Activated CD8-positive, alpha-beta T cell treated with anti-CD3 and anti-CD28 coated beads for 36 hours (primary cell): ENCODE results near the gene CTTNBP2NL. TPM values are rescaled to one million over a fixed set of nuclear protein-coding genes. Genes with fewer than 3 reads are reported as not detected.
"Not testable (repeated sequence)": the region's sequence is repeated elsewhere in the genome, so short reads cannot be mapped to it uniquely, and the experiment has no call there.

ENCODE experiments used
- ATAC-seq: fragments of 200-7000 bp; cut with Tn5 transposase; one replicate; pipeline ENCODE4 v1.10.0; 2021; ENCODE audit warnings: mild to moderate bottlenecking, moderate library complexity
- CTCF ChIA-PET: fragments of 350-600 bp; sonication (Branson Sonifier 250); formaldehyde crosslinking; loops from one replicate; lab custom pipeline; 2021; ENCODE audit warnings: antibody characterized with exemption; lab: Charles Lee
- POLR2A ChIA-PET: fragments of 350-600 bp; sonication (Branson Sonifier 250); formaldehyde crosslinking; loops from one replicate; lab custom pipeline; 2021; ENCODE audit warnings: antibody characterized with exemption; lab: Charles Lee
- DNase-seq: peaks from one replicate; pipeline ENCODE4 v3.0.0-alpha.2; 2020
- H3K27ac Mint-ChIP-seq: one replicate; pipeline ENCODE4 v1.8.0; 2021; ENCODE audit warnings: mild to moderate bottlenecking, mixed read lengths
- H3K27me3 Mint-ChIP-seq: one replicate; pipeline ENCODE4 v1.8.0; 2021; ENCODE audit warnings: mixed read lengths
- H3K36me3 Mint-ChIP-seq: one replicate; pipeline ENCODE4 v1.8.0; 2021; ENCODE audit warnings: low read depth, mixed read lengths
- H3K4me1 Mint-ChIP-seq: one replicate; pipeline ENCODE4 v1.8.0; 2021; ENCODE audit warnings: low read depth, mixed read lengths
- H3K4me3 Mint-ChIP-seq: one replicate; pipeline ENCODE4 v1.8.0; 2021; ENCODE audit warnings: mild to moderate bottlenecking, moderate library complexity, mixed read lengths
- H3K9me3 Mint-ChIP-seq: one replicate; pipeline ENCODE4 v1.8.0; 2021; ENCODE audit warnings: mixed read lengths
- intact Hi-C: fragments of 100-400 bp; cut with micrococcal nuclease; formaldehyde crosslinking; loops from one replicate; pipeline ENCODE4 v1.10.0; 2022
- total RNA-seq, 2 experiments: library from RNA; stranded (reverse); gene quantifications; one replicate each; pipeline ENCODE4 v1.2.3, GENCODE V29; 2021
- TF ChIP-seq, protein P1 (sequence below): fragments of 200-600 bp; IDR thresholded peaks from one replicate; pipeline ENCODE4 v1.8.0; 2022; ENCODE audit warnings: antibody characterized with exemption, mild to moderate bottlenecking

The CTTNBP2NL gene
- total RNA-seq, 2 experiments from 2014 or later = 1.1 to 1.7 TPM

- Mint-ChIP-seq H3K27ac (no peak overlapping the region), H3K4me3 (no peak overlapping the region), H3K36me3 (no peaks in the 10 kb centered on the region), H3K4me1 (no peaks in the 10 kb centered on the region), H3K9me3 (no peaks in the 10 kb centered on the region), H3K27me3 (no peaks in the 10 kb centered on the region)
- ChIA-PET CTCF (interaction anchor here (1.7 kb wide), 1 partner anchor 15 kb away, joined by 10 read pairs; no protein-coding TSS in a partner anchor), POLR2A (interaction anchor here (0.6 kb wide), 1 partner anchor 503 kb away, joined by 3 read pairs; no protein-coding TSS in a partner anchor)
- ATAC-seq (no peak), DNase-seq (no peak)
- intact Hi-C loops = no loop called here
- TF ChIP-seq, protein P1, sequence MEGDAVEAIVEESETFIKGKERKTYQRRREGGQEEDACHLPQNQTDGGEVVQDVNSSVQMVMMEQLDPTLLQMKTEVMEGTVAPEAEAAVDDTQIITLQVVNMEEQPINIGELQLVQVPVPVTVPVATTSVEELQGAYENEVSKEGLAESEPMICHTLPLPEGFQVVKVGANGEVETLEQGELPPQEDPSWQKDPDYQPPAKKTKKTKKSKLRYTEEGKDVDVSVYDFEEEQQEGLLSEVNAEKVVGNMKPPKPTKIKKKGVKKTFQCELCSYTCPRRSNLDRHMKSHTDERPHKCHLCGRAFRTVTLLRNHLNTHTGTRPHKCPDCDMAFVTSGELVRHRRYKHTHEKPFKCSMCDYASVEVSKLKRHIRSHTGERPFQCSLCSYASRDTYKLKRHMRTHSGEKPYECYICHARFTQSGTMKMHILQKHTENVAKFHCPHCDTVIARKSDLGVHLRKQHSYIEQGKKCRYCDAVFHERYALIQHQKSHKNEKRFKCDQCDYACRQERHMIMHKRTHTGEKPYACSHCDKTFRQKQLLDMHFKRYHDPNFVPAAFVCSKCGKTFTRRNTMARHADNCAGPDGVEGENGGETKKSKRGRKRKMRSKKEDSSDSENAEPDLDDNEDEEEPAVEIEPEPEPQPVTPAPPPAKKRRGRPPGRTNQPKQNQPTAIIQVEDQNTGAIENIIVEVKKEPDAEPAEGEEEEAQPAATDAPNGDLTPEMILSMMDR = no peak
These were observed 54.8 kb downstream of the CTTNBP2NL start for GRCh38 chr1:112450773-112451172.

DNA sequence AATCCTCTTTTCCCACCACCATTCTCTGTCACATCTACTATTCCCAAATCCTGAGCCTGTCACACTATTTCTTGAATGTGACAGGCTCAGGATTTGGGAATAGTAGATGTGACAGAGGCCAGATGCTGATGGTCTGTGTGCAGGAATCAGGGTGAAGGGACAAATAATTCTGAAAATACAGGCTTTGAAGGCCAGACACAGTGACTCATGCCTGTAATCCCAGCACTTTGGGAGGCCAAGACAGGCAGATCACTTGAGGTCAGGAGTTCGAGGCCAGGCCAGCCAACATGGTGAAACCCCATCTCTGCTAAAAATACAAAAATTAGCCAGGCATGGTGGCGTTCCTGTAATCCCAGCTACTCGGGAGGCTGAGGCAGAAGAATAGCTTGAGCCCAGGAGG is 55.3 kb downstream of the CTTNBP2NL start:
- CTCF ChIA-PET, H3K36me3 Mint-ChIP-seq, H3K9me3 Mint-ChIP-seq, H3K27ac Mint-ChIP-seq, intact Hi-C loops, H3K27me3 Mint-ChIP-seq, ATAC-seq, H3K4me1 Mint-ChIP-seq, H3K4me3 Mint-ChIP-seq, DNase-seq: not testable (repeated sequence)
- POLR2A ChIA-PET = interaction anchor here (0.6 kb wide), 1 partner anchor 503 kb away, joined by 3 read pairs; no protein-coding TSS in a partner anchor

GRCh38 chr1:112453876-112454275 is 57.9 kb downstream of the CTTNBP2NL start:
- DNase-seq (no peak), ATAC-seq (no peak)
- Mint-ChIP-seq H3K36me3 (no peaks in the 10 kb centered on the region), H3K4me1 (no peaks in the 10 kb centered on the region), H3K27me3 (no peaks in the 10 kb centered on the region), H3K4me3 (no peak overlapping the region), H3K9me3 (no peaks in the 10 kb centered on the region), H3K27ac (no peak overlapping the region)
- CTCF ChIA-PET = interaction anchor here (1.4 kb wide), 1 partner anchor 12 kb away, joined by 8 read pairs; no protein-coding TSS in a partner anchor
- POLR2A ChIA-PET = no interaction called here
- intact Hi-C loops = no loop called here
- TF ChIP-seq, protein P1 = no peak

- POLR2A ChIA-PET = no interaction called here
- H3K36me3 Mint-ChIP-seq = no peaks in the 10 kb centered on the region
- H3K27ac Mint-ChIP-seq = no peak overlapping the region
- CTCF ChIA-PET = interaction anchor here (1.4 kb wide), 1 partner anchor 12 kb away, joined by 8 read pairs; no protein-coding TSS in a partner anchor
- intact Hi-C loops = no loop called here
- DNase-seq (no peak), ATAC-seq (no peak)
- no peaks in the 10 kb centered on the region for H3K9me3 Mint-ChIP-seq
- TF ChIP-seq, protein P1 = no peak
- H3K4me1 Mint-ChIP-seq = no peaks in the 10 kb centered on the region
- no peaks in the 10 kb centered on the region for H3K27me3 Mint-ChIP-seq
- H3K4me3 Mint-ChIP-seq = no peak overlapping the region
These were observed 58.3 kb downstream of the CTTNBP2NL start for GRCh38 chr1:112454316-112454715.

DNA sequence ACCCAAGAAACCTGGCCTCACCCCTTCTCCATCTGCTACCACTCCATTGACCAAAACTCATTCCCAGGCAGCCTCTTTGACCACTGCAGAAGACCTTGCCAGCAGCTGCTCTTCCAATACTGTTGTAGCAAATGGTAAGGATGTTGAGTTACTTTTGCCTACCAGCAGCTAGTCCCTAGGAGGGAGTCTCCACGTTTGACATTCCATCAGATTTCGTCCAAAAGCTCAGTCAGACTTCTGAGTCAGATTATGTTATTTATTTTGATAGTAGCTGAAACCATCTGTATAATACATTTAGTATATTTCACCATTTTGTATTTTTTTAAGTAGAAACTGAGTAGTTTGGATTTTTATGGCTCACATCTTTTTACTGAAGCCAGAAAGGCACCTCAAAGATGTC is 61.2 kb downstream of the CTTNBP2NL start:
- Mint-ChIP-seq H3K36me3 (no peaks in the 10 kb centered on the region), H3K27me3 (peaks cover under 1% of the 10 kb centered on the region), H3K4me3 (no peak overlapping the region), H3K9me3 (no peaks in the 10 kb centered on the region), H3K27ac (no peak overlapping the region), H3K4me1 (no peaks in the 10 kb centered on the region)
- TF ChIP-seq, protein P1 = no peak
- ATAC-seq = no peak
- ChIA-PET POLR2A (interaction anchor here (0.8 kb wide), 1 partner anchor 9 kb away, joined by 3 read pairs; no protein-coding TSS in a partner anchor), CTCF (interaction anchor here (0.9 to 2.7 kb wide), 6 partner anchors 9 to 87 kb away, joined by 3 to 17 read pairs (median 4); no protein-coding TSS in a partner anchor)
- no peak for DNase-seq
- intact Hi-C loops = no loop called here
